GM19035 (cell line): ENCODE measurements around the gene DISP3.

Experiments used
- ATAC-seq: cut with Tn5 transposase; IDR thresholded peaks from one replicate; pipeline ENCODE4 v1.9.1; 2021; ENCODE audit not compliant: unreplicated experiment

Gene DISP3

DNA sequence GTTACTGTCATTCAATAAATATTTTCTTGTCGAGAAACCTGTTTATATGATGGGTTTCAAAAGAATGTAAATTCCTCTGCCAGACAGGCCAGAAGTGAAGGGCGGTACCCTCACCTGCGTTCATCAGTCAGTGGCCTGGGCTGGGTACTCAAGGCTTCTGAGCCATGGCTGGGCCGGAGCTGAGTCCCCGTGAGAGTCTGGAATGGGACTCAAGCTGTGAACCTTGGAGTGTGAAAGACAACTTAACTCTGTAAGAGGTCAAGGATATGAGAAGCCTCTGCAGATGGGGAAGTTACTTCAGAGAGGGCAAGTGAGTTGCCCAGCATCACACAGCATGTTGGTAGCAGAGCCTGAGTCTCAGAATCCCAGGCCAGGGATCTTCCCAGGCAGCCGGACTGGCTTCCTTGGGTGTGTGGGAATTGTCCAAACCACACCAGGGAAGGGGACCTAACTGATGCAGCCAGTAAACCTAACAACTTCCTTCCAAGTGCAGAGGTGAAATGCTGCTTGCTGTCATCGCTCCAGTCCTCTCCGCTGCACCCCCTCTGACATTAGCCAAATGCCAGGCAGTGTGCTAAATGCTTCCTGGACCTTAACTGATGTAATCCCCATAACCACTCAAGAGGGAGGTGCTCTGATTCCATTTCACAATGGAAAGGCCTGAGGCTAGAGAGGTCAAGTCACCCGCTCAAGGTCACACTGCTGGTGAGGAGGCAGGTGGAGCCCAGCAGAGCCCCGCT is 4.8 kb downstream of the DISP3 start:
- ATAC-seq = no peak

DNA sequence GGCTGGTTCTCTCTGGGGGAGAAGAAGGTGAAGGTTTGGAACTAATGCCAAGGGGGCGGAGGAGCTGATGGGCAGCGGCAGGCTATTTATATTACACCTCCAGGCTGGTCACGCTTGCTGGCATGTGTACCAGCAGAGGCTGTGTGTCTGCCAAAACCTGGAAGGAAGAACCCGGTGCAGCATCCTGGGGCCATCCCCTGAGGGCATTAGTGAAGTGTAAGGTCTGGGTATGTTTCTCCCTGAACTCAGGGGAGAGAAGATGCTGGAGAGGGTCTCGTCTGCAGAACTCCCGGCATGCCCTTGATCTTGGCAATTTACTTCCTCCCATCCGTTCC is 5.3 kb downstream of the DISP3 start:
- ATAC-seq = no peak

DNA sequence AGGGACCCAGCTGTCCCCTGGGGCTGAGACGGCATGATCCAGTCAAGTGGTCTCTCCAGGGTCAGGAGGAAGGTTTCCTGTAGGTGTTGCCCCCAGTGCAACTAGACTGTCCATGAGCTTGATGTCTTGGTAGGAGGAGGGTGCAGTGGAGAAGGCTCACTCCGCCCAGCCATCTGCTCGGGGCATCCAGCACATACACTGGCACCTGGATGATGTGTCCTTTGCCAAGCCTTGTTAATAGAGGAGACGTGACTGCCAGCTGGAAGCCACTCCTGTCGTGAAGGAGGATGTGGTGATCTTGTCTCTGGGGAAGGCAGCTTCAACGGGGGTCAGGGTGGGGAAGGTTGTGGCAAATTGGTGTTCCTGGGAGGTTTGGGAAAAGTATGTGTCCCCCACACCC is 6.2 kb downstream of the DISP3 start:
- no peak for ATAC-seq

DNA sequence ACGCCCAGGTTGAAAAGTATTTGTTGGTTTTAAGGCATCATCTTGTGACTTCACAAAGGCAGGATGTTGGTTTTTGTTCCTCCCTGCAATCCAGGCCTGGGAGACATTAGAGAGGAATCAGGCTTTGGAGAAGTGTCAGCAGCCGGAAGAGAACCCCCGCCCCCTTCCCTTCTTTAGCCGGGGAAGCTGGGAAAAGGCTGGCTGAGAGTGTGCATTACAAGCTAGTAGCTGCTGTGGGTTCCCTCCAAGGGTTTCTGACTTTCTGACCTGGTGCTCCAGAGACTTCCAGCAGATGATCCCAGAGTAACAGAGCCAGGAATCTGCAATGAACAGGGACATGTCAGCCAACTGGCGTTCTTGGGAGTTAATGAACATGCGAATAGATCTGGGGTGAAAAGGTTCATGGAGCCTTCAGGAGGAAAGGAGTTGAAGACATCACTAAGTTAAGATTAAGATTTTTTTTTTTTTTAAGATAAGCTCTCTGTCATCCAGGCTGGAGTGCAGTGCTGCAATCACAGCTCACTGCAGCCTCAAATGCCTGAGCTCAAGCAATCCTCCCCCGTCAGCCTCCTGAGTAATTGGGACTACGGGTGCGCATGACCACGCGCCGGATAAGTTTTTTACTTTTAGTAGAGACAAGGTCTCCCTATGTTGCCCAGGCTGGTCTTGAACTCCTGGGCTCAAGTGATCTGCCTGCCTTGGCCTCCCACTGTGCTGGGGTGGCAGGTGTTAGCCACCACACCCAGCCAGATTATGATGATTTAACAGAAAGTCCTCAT is 7.5 kb downstream of the DISP3 start:
- no peak for ATAC-seq

DNA sequence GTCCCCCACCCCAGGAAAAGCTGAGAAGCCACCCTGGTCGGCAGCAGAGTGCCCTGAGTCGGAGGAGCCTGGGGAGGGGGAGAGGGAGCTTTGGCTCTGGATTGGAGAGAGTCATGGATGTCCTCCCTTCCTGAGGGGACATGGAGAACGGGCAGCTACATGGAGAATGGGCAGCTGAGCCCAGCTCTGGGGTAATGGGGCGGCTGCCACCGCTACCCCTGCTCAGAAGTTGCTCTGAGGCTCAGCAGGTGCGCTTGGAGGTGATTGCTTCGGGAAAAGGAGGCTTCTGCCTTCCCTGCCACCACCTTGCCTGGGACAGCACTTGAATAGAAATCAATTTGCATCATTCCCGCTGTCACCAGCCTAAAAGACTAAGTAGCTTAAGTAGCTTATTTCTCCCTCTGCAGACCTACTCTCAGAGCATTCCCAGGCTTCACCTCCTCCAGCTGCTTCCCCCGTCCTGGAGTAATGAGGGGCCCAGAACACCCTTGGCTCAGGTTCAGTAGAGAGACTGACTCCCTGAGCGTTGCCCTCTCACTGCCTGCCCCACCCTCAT is 8.3 kb downstream of the DISP3 start:
- no peak for ATAC-seq

DNA sequence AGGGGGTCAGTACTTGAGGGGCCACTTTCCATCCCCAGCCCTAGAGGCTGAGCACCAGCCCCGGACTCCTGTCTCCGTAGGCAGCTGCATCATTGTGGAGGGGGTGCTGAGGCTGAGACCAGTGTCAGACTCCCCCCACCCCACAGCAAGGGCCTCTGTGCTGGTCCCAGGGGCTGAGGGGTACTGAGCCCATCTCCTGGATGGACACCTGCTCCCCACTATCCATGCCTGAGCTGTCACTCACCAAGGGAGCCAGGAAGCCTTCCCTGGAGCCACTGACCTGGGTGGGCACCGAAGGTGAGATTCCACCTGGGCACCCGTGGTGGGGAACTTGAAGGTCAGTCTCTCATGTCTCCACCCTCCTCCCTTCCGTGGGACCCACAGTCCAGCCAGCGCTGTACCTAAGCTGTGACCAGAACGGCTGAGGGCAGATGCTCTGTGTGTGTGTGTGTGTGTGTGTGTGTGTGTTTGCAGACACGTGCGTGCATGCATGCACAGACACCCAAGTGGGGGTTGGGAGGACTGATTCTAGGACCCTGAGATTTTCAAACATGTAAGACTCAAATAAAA is 9.3 kb downstream of the DISP3 start:
- ATAC-seq = no peak

DNA sequence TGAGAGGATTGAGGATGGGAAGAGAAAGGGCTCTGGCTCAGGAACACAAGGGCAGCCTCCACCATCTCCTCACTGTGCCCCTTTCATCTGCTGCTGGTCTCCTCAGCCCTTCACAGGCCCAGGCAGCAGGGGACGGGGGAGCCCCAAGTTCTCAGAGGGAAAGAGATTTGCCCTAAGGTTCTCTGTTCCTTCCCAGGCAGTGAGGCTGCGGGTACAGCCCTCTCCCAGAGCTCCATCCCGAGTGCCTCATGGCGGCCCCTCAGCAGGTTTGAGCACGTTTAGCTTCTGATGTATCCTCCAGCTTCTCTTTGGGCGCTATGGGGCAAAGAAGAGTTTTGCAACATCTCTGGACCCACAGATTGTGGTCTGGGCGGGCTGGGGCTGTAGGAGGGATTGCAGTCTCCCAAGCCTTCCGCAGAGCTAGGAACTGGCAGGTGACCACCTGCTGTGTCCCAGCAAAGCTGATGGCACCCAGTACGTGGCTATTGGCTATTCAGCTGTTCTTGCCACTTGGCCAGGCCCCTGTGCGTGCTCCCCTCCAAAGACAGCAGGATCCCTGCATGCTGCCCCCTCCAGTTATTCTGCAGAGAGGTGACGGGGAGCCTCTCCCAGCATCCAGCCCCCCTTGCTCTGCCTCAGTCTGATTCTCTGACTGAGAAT is 10.1 kb downstream of the DISP3 start:
- ATAC-seq = no peak

DNA sequence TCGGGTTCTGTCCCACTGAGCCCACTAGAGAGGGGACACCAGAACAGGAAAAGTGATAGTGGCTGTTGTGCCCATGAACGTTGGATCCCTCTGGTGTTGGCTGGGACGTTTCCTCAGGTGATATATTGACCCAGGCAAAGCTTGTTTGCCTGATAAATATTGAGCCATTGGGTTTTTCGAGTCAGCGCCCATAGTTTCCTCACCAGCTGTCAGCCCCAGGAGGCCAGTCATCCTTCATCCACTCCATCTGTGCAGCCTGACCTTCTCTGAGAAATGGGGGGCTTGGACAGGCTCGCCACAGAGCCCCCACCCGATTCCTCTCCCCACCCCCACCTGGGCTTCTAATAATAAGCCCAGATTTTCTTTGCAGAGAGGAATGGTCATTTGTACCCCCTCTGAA is 13.3 kb downstream of the DISP3 start:
- ATAC-seq = no peak

DNA sequence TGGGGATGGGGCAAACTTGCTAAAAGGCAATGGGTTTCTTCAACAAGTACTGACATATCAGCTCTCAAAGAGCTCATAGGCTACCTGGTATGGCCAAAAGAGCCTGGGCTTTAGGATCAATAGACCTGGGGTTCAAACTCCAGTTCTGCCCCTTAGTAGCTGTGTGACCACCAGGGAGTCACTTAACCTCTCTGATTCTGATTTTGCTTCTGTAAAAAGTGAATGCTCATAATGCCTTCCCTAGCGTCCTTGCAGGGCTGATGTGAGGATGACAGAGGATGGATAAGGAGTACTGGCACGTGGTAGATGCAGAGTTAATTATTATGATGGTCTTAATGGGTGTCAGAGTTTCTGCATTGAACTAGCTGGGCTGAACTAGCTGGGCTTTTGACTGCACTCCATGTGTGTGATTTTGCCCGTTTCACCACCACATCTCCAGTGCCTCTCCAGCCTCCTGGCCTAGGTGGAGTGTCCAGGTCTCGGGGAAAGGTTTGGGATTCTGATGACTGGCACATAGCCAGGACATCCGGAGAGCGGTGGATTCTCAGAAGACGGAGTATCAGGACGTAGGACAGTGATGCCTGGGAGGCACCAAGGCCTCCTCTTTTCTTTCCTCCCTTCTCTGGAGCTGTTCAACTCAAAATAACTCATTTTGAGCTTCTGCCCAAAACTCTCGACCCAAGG is 15.2 kb downstream of the DISP3 start:
- ATAC-seq = no peak

DNA sequence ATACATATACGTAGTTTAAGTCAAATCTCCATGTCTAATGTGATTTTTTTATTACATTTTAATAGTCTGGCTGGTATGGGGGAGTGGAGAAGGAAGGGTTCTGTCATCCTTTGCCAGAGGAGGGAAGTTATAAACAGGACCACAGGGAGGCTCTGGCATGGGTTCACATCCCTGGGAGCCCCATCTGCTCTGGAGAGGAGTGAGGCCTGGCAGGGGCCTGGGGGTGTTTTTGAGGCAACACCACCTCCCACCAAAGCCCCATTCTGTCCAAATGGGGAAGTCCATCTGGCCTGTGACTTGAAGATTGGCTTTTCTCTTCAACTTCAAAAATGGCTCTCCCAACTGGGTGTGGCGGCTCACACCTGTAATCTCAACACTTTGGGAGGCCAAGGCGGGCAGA is 15.8 kb downstream of the DISP3 start:
- ATAC-seq = no peak

DNA sequence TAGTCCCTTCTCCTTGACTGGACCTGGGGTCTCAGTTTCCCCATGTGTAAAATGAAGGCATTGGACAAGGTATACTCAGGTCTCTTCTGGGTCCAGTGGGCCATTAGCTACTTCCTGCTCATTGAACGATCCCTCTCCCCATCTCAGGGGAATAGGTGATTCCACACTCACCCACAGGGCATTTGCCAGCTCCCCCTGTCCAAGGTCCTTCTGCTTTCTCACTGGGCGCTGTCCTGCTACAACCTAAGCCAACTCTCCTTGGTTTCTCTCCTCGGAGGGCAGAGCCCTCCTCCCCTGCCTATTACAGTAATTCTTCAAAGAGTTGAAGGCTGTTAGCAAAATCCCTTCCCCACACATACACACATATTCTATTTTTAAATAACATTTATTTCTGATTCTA is 16.6 kb downstream of the DISP3 start:
- no peak for ATAC-seq

DNA sequence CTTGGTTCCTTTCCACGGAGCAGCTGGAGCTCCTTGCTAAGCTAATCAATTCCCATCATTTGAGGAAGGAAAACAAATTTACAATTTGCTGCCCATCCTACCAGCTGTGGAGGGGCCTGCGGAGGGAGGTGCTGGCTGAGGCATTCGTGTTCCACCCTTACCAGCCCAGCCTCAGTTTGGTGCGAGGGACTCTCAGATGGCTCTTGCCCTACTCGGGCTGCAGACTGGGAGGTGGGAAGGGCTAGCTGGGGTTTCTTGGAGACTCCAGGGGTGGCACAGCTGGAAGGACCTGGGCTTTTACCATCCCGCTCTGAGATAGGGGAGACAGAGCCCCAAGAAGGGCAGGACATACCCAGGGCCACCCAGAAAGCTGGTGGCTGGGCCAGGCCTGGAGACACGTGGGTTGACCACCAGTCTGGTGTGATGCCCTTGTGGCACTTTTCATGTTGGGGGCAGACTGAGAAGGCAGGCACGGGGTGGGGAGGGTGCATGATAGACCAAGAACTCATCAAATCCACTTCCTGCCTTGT is 17.7 kb downstream of the DISP3 start:
- no peak for ATAC-seq

DNA sequence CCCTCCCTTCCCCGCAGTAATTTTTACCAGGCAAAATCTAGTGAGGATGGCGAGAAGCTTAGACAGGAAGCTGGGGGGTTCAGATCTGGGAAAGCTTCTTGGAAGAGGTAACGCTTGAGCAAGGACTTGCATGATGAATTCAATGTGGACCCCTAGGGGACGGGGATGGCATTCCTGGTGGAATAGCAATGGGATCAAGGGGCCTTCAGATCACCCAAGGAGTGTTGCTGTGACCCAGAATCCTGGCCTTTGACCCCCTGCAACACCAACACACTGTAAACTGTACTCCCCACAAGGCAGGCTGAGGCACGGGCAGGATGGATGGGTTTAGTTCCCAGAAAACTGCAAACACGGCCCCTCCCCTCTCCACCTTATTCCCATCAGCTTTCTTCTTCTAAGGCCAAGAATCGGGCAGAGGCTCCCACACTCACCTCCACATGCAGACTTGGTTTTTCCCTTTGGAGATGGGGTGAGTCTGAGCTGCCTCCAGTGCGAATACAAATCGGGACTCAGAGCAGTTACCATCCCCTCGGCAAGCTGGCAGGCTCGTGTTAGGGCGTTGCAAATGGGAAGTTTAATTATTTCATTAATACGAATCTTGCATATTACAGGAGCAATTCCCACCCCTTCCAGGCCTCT is 20.1 kb downstream of the DISP3 start:
- no peak for ATAC-seq

DNA sequence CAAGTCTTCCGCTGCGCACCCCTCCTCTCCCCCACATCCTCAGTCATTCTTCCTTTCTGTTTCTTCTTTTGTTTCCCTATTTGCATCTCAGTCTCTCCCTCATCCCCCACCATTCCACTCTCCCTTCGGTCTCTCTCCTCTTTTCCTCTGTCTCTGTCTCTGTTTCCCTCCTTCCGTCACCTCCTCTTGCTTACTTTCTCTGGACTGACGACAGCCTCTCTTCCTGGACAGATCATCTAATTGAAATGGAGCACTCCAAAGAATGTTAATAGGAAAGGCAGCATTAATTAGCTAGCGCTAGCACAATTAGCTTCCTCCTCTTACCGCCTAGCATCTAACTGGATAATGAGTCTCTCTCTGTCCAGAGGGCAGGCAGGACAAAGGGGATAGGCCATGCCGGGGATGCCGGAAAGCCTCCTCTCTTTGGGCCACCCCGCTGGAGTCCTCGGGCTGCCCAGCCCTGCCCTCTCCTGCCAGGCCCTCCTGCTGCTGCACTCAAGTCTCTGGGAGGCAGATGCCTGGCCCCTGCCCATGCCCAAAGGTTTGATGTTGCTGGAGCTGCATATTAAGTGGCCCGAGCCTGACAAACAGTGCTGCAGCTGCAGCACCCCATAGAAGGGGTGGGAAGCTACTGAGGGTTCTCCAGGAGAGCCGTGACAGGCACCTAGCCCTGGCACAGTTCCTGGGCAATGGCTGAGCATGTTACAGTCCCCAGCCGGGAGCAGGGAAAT is 20.8 kb downstream of the DISP3 start:
- ATAC-seq = no peak

DNA sequence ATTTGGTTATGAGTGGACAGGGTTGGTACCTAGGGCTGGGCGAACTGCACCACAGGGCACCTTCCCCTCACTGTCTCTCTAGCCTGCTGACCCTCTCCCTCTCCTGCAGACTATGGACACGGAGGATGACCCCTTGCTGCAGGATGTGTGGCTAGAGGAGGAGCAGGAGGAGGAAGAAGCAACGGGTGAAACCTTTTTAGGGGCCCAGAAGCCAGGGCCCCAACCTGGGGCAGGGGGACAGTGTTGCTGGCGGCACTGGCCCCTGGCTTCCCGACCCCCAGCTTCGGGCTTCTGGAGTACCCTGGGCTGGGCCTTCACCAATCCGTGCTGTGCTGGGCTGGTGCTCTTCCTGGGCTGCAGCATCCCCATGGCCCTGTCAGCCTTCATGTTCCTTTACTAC is 21.9 kb downstream of the DISP3 start:
- ATAC-seq = no peak

DNA sequence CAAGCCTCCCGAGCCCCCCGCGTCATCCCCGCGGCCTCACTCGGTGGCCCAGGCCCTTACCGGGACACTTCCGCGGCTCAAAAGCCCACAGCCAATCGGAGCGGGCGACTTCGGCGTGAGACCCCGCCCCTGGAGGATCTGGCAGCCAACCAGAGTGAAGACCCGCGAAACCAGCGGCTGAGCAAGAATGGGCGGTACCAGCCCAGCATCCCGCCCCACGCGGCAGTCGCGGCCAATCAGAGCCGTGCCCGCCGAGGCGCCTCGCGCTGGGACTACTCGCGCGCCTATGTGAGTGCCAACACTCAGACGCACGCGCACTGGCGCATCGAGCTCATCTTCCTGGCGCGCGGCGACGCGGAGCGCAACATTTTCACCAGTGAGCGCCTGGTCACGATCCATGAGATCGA is 22.5 kb downstream of the DISP3 start:
- no peak for ATAC-seq

DNA sequence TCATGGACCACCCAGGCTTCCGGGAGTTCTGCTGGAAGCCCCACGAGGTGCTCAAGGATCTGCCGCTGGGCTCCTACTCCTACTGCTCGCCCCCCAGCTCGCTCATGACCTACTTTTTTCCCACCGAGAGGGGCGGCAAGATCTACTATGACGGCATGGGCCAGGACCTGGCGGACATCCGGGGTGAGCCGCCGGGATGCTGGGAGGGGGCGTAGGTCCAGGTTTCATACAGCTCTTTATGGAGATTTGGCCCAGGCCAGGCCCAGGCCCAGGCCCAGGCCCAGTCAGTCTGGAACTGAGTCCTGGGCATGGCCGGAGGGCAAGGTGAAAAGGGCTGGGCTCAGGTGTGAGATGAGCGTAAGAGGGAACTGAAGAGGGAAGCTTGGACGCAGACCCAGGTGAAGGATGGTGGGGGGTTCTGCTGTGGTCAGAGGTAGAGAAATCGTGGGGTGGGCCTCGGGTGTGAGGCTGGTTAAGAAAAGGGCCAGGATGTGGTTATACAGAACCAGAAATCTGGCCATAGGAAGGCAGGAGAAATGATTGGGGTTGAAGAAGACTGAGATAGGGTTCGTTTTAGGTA is 23.0 kb downstream of the DISP3 start:
- ATAC-seq = no peak

DNA sequence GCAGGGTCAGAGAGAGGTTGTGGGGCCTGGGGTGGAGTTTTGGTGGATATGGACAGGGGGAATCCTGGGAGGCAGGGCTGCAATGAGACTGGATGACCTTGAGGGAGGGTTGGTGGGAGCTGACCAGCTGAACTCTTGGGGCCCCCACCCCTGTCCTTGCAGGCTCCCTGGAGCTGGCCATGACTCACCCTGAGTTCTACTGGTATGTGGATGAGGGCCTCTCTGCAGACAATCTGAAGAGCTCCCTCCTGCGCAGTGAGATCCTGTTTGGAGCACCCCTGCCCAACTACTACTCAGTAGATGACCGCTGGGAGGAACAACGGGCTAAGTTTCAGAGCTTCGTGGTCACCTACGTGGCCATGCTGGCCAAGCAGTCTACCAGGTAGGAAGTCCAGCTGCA is 23.6 kb downstream of the DISP3 start:
- no peak for ATAC-seq

DNA sequence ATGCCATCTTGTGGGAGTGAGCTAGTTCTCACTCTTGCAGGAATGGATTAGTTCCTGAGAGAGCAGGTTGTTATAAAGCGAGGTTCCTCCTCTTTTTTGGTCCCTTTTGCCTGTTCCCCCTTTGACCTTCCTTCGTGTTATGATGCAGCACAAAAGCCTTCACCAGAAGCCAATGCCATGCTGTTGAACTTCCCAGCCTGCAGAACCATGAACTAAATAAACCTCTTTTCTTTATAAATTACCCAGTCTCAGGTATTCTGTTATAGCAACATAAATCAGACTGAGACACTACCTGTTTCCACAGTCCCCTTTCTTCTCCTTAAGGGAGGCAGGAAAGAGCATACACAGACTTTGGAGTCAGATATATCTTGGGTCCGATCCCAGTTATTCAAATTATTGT is 25.6 kb downstream of the DISP3 start:
- no peak for ATAC-seq
